SKM-1 (cell line): Measurements from ENCODE around the gene GPR135.

ENCODE experiments used
- DNase-seq: peaks from one replicate; lab custom pipeline; 2025; ENCODE audit not compliant: unreplicated experiment; lab: John Stamatoyannopoulos, UW

GPR135 gene, protein sequence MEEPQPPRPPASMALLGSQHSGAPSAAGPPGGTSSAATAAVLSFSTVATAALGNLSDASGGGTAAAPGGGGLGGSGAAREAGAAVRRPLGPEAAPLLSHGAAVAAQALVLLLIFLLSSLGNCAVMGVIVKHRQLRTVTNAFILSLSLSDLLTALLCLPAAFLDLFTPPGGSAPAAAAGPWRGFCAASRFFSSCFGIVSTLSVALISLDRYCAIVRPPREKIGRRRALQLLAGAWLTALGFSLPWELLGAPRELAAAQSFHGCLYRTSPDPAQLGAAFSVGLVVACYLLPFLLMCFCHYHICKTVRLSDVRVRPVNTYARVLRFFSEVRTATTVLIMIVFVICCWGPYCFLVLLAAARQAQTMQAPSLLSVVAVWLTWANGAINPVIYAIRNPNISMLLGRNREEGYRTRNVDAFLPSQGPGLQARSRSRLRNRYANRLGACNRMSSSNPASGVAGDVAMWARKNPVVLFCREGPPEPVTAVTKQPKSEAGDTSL

DNA sequence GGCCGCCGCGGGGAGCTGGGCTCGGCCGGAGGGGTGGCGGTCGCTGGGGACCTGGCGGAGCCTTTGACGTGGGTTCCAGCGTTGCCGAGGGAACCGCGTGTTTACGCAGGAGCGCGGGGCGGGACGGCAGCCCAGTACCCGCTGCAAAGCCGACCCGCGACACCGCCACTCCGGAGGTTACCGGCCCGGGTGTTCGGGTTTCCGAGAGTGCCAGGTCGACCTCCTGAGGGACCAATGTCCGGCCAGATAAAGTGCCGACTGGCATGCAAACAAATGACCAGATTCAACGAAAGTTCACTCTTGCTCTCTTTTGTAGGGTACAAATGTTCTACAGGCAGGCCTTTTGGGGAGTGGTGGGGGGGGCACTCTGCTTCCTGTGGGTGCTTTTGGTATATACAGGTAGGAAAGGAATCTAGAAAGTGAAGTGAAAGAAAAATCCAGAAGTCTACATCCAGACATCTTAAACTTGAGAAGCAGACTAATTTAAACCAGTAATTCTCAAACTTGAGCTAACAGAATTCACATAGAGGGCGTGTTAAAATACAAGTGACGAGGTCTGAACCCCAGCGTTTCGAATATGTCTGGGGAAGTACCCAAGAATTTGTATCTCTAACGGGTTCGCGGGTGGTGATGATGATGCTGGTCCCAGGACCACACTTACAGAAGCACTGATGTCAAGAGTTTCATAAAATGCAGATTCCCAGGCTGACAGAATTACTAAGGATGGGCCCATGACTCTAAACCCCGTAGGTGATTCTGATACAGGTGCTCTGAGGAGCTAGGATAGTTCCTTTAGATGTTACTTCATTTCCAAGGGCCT is at the start of gene GPR135:
GPR135 (minus strand) TSS at position 65 of the 820 bp plus-strand sequence. CDS start 154 bp downstream, outside the sequence.
- DNase-seq, result no peak

DNA sequence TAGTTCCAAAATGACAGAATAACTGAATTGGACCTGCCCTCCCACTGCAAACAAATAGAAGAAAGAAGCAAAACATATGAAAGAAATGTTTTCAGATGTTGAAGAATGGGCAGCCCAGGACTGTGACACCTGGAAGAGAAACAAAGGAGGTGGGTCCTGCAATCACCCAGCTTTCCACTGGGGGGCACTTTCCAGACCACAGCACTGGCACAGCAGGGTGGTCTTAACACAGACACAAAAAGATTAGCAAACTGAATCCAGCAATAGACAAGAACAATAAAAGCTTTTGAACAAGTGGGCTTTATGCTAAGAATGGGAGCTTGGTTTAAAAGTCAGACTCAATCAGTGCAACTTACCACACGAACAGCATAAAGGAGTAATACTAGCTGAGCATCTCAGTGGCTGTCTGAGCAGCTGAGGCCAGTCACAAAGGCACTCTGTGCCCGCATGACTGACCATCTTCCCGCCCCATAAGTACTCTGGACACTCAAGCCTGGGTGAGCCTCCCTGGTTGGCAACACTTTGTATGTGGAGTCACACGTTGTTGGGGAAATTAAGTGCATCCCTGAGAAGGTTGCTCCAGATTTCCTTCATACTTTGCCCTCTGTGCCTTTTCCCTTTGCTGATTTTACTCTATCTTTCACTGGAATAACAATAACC is 46.9 kb upstream of the GPR135 start:
- no peak for DNase-seq

DNA sequence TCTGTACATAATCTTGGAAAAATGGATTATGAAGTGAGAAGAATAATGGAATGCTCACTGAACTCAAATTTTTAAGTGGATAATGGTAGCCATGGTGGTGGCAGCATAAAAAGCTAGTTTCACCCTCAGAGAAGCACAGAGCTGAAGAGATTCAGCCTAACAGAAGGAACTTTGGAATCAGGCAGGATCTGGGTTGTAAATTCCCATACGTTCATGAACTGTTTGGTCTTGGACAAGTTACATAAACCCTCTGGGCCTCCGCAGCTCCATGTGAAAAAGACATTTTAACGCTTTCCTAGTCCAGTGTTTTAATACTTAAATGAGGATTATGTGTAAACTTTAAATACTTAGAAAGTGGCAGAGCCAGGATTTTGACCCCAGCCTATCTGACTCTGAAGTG is 45.8 kb upstream of the GPR135 start:
- no peak for DNase-seq

DNA sequence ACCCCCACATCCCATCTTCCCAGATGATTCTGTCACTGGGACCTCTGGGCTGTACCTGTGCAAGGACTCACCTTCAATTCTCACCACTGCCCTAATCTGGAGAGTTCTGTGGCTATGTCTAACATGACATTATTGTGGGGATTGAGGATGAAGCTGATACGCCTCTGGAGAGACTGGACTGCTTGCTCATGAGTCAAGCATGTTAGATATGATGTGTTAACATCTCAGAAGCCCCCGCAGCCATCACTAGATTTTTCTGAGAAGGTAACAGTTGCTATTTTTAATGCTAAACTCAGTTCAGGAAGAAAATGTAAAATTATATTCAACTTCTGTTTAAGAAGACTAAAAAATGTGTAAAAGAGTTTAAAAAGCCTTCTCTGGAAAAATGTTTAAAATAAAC is 44.8 kb upstream of the GPR135 start:
- DNase-seq, result no peak

DNA sequence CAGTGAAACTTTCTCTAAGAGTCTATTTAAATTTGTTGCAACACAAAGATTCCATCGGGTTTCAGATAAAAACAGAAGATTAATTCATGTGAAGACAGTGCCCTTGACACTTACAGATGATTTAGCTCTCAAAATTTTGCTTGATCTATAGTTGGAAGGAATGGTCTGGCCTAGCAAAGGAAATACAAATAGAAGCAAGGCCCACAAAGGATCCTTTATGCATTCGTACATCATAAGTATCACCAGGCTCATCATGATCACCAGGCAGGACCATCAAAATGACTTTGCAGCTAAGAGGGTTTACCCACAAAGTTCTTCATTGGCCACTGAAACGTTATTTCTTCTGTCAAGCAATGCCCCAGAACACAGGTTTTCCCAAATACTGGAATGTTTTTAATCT is 43.9 kb upstream of the GPR135 start:
- no peak for DNase-seq

DNA sequence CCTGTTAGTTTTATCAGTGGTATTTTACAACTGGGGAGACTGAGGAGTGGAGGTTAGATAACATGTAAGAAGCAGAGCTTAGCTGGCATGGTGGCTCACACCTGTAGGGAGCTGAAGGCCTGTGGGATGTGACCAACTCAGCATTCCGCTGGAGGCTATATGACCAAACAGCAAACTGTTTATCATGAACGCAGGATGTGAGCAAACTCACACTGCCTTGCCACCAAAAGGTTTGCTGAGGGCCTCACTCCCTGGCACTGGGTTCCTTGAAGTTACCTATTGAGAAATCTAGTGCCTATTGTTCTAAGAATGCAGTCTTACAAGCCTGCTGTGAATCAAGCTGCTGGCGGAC is 42.5 kb upstream of the GPR135 start:
- no peak for DNase-seq

DNA sequence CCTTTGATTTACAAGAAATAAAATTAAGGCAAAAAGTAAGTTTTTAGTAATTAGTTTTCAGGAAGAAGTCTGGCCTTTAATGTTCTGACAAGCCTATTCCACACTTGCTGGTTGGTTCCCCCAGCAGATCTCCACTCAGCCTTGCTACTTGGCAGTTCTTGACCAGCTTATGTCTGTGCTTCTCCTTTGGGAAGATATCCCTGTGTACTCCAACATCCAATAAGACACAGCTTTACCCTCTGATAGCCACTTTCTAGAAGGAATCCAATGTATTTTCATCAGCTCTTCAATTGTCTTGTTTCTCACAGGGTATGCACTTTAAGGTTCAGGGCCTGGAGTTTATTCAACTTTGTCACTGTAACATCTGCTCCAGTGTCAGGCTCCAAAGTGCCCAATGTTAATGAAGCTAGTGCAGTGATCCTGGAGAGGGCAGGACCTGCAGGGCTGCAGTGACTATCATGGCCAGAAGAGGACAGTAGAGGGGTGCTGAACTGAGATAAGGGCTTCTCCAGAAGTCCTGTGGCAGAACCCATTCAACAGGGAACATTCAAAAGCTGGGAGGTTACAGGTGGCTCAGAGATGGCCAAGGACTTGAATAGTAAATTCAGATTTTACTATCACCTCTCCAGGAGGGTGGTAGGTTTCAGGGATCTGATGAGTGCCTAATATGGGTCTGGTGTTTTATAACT is 42.0 kb upstream of the GPR135 start:
- no peak for DNase-seq

DNA sequence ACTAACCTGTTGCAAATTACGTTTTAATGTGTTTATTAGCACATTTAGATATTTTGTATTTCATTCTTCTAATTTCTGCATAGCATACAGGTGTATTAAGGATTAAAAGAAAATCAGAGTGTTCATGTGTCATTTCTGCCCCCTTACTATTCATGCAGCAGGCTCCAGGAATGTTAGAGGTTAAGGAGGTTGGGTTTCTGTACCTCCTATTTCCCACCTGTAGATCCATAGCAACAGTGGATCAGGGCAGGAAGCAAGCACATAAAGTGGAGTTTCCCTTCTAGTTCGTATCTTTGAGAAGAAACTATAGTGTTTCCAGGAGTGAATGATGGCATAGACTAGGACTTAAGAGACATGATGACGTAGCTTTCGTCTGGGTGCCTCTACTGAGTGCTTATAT is 38.1 kb upstream of the GPR135 start:
- DNase-seq, result no peak

DNA sequence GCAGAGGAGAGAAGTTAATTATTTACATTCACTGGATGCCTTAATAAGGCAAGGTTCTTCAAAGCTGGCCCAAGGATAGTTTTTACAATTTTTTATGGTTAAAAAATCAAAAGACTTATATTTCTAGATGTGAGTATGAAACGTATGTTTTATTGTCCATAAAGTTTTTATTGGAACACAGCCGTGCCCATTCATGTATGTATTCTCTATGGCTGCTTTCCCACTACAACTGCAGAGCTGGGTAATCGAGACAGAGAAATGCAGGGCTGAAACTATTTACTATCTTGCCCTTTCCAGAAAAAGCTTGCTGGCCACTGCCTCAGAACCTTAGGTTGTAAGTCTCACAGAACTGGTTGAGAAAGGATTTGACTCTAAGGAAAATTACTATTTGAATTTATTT is 35.6 kb upstream of the GPR135 start:
- DNase-seq, result no peak

DNA sequence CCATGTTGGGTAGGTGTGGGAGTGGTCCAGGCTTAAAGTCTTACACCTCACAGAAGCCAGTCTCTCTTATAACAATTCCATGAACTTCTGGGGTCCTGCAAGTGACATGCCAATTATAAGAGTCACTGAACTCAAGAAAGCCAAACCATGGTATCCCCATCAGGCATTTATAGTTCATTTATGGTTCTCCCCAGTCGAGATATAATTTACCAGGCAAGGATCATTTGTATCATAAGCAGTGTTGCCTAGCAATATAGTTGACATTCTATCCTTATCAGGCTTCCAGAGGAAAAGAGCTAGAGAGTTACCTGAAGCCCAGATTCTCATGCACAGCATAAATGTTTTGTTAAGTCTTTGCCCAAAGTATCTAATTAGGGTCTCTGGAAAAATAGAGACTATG is 27.2 kb upstream of the GPR135 start:
- DNase-seq, result no peak

DNA sequence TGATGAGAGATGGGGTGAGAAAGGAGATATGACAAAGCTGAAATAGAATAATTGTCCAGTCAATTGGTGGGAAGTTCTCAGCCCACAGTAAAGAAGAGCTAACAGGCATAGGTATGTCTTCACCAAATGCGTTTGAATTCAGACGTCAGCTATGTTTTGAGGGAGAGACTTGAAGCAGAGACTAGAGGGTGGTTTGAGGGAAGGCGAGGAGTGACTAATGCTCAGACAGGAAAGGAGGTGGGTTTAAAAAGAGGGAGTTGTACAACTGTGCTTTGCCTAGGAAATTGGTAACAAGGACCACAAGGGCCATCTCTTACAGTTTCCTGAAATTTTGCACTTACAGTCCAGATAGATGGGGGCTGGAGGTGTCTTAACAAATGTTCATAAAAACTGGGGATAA is 25.6 kb upstream of the GPR135 start:
- DNase-seq, result no peak

DNA sequence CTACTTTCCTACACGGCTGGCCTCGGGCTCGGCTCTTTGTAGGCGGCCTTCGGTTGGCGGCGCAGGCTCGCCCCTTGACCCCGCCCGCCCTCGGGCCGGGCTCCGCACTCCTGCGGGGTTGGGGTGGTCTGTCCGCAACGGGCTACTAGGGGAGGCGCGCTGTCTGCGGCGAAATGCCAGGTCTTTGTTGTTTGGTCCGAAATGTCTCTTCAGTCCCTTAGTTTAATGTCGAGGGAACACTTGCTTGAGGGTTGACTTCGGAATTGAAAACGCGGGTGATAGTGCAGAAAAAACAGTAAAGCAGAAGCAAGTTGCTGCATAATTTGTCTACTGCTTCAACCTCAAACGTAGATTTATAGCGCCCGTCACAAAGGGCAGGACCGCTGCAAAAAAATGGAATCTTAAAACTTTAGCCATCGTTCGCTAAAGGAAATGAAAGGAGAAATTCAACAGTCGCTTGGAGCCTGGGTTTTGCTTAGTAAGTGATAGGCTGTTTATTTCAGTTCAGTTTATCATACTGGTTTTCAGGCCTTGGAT is 19.5 kb upstream of the GPR135 start:
- DNase-seq, result no peak

DNA sequence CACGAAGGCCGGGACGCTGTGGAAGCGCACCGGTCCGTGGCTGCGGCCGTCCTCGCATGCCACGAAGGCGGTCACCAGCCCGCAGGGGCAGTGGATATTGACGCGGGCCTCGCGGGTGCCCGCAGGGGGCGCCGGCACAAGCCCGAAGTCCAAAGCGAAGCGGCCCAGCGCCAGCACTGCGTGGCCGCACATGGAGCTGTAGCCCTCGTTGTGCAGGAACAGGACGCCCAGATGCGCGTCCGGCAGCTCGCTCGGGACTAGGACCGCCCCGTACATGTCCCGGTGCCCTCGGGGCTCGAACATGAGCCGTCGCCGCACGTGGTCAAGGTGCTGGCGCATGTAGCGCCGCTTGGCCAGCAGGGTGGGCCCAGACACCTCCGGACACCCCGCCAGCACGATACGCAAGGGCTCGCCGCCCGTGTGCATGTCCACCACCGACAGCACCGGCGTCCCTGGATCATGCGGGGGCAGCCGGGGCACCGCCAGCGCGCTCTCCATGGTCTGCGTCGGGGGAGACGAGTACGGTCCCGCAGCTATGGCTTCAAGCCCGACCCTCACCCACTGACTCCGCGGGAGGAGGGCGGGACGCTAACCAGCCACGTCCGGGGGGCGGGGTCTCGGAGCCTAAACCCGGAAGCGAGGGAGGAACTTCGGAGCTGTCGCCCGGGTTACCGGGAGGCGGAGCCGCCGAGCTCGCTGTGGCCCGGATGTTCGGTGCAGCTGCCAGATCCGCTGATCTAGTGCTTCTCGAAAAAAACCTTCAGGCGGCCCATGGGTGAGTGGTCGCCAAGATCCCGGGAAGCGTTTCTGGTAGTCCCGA is 18.8 kb upstream of the GPR135 start, which contains the start of the genes JKAMP and L3HYPDH:
JKAMP (plus strand) TSS at position 699 of the 820 bp plus-strand sequence; CDS start at position 772, 73 bp downstream.
L3HYPDH (minus strand) TSS at position 590 of the 820 bp plus-strand sequence; CDS start at position 498, 92 bp downstream.
- DNase-seq, result peak; percentile 39

DNA sequence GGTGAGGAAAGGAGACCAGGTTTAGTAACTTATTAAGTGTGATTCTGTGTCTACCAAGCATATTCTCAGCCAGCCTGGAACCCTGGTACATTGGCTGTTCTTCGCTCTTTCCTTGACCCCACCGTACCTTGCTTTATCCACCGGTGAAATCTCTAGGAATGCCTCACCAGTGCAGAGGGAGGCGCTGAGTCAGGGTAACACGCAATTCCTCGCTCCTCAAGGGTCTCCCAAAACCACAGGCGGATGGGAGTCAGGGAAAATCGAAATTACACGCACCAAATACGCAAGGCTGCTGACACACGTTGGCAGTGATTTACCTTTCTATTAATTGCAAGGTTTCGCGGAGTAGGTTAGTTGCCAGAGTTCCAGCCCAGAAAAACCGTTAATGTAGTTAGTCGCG is 18.2 kb upstream of the GPR135 start:
- no peak for DNase-seq

DNA sequence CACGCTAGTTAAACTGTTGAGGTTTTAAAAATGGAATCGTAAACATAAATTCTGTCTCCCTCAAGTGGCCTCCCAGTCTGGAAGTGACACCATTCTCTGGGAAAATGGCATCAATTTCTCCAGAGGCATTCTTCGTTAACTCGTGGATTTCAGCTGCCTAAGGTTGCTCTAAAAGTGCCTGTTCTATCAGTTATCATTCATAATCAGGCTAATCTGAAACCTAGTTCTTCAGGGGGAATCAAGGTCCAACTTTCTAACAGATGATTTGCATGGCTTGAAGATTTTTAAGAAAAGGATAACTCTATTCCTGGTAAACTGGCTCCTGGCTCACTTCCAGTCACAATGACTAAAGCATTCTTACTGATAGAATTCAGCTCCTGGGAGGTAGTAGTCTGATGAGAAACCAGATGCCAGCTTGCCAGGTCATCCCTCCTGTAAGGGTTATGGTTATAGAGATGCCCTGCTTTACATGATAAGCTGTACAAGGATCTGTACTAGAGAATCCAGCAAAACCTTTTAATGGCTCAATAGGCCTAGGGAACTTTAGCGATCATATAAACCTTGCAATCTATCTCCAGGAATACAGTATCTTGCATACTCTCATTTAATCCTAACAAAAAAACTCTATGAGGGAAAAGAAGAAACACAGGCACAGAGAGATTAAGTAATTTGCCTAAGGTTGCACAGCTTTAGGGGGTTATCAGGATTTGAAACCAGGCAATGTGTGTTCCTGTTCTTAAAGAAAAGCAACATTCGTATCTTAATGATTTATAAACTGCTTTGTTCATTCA is 17.6 kb upstream of the GPR135 start:
- no peak for DNase-seq

DNA sequence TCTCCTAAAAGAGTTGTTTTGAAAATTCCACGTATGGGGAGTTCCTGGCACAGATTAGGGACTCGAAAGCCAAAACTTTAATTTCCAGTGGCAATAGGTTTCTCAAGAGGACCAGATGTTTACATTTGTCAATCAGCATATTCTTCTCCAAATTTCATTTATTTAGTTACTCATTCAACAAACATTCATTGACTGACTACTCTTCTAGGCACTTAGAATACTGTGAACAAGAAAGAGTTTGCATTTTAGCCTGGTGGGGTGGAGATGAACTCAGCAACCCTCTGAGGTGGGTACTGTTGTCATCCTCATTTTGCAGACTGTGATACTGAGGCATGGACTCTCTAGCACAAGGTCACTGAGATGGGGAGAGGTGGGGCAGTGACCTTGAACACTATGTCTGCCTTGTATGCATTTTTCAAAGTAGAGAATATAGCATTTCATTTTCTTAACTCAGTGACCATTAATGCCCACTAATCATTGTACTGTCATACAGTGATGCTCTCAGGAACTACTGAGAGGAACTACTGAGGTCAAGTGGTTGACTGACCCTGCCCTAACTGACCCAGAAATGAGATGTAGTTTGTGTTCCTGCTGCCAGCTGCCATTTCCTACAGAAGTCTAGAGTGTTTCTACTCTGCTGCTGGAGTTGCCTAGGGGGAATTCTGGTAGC is 16.8 kb upstream of the GPR135 start:
- DNase-seq, result no peak

DNA sequence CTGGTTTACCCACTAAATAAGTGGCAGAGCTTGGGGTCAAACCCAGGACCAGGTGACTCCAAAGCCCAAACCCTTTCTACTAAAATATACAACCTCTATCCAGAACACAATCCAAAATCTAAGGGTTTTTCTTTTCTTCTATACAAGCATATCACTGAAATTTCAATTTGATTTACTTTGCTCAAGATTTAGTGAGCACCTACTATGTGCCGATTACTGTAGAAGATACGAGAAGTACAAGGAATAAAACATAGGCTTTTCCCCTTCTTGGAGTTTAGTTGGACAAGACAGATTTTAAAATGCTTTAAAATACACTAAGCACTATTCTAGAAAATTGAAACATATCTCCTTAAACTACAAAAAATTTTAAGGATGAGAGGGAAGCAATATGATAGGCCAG is 16.2 kb upstream of the GPR135 start:
- DNase-seq, result no peak

DNA sequence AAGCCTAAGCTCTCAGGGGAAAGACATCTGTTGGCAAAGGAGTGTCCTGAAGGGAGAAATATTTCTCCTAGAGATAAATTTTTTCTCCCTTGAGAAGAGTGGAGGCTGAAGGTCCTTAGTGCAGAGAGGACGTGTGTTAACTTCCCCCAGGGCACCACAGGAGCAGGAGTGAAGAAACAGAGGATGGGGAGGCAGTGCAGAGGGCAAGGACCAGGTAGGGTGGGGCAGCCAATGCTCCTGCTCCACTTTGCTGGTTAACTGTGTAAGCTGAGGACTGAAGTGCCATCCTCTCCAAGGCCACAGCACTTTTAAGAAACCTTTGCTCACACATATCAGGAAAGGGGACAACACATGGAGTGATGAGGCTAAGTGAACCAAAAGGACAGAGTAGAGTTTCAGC is 15.0 kb upstream of the GPR135 start:
- DNase-seq, result no peak
